GM12874 (cell line): ENCODE results near the gene ZFAND2A.

Experiments used
- TF ChIP-seq, protein P1 (sequence below): IDR thresholded peaks from 2 replicates; pipeline ENCODE4 v1.5.1; 2011; ENCODE audit warnings: low read depth, mild to moderate bottlenecking, control low read depth, low read length, moderate library complexity; ENCODE audit not compliant: insufficient read depth

Gene ZFAND2A

DNA sequence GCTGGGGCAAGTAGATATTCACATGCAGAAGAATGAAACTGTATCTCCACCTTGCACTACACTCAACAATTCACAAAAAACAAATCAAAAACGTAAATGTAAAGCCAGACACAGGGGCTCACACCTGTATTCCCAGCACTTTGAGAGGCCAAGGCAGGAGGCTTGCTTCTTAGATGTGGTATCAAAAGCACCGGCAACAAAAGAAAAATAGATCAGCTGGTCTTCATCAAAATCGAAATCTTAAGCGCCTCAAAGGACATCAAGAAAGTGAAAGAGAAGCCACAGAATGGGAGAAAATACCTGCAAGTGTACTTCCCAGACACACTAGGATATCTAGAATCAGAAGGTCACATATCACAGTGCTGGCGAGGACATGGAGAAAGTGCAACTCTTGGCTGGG, 40.8 kb downstream of the ZFAND2A start:
- TF ChIP-seq, protein P1, sequence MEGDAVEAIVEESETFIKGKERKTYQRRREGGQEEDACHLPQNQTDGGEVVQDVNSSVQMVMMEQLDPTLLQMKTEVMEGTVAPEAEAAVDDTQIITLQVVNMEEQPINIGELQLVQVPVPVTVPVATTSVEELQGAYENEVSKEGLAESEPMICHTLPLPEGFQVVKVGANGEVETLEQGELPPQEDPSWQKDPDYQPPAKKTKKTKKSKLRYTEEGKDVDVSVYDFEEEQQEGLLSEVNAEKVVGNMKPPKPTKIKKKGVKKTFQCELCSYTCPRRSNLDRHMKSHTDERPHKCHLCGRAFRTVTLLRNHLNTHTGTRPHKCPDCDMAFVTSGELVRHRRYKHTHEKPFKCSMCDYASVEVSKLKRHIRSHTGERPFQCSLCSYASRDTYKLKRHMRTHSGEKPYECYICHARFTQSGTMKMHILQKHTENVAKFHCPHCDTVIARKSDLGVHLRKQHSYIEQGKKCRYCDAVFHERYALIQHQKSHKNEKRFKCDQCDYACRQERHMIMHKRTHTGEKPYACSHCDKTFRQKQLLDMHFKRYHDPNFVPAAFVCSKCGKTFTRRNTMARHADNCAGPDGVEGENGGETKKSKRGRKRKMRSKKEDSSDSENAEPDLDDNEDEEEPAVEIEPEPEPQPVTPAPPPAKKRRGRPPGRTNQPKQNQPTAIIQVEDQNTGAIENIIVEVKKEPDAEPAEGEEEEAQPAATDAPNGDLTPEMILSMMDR: no peak

DNA sequence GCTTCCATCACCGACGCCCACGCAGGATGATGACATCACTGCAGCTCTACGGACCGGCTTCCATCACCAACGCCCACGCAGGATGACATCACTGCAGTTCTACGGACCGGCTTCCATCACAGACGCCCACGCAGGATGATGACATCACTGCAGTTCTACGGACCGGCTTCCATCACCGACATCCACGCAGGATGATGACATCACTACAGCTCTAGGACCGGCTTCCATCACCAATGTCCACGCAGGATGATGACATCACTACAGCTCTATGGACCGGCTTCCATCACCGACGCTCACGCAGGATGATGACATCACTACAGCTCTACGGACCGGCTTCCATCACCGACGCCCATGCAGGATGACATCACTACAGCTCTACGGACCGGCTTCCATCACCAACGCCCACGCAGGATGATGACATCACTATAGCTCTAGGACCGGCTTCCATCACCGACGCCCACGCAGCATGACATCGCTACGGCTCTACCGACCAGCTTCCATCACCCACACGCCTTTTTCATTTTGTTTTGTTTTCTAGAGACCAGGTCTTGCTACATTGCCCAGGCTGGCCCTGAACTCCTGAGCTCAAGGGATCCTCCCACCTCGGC, 42.6 kb downstream of the ZFAND2A start:
- TF ChIP-seq, protein P1: no peak

DNA sequence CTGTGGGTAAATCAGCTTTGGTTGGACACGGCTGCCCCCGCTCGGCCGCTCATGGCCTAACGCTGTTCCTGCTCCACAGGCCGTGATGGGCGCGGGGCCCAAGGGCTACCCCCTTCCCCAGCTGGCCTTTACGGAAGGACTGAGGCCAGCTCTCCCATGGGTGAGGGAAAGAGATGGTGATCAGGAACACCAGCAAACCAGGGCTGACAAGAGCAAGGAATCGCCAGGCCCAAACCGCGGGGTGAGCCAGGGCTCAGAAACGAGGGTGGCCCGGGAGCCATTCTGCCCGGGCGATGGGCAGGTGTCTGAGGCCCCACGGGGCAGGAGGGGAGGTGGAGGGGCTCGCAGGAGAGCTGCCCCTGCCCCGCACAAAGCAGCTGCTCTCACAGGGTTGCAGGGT, 45.5 kb downstream of the ZFAND2A start:
- TF ChIP-seq, protein P1: no peak

DNA sequence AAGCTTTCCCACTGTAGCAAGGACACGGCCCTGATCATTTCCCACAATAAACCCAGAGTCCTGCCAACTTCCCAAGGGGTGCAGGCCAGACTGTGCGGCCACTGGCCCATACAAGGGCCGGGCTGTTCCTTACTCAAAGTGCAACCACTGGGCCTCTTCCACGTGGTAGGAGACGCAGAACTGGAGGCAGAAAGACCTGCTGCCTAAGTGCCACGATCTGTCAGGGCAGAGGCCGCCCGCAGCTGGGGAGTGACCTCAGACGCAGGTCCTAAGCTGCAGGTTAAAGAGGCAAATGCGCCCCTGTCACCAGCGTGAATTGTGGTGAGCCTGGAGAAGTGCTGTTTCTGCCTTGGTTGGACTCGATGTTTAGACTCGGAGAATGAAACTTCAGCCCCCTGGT, 45.9 kb downstream of the ZFAND2A start:
- TF ChIP-seq, protein P1: no peak

DNA sequence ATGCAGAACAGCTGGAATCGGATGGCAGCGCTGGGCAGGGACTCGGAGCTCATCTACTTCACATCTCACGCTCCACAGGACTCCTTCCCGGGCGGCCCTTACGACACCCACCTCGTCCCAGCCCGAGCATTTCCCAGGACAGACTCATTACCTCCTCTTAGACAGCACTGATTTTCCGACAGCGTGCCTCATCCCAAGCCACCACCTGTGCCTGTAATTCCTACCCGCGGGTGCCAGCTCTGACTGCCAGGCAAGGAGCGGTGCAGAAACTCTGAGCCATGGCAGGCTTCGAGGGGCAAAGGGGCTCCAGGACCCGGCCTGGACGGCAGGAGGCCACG, 46.5 kb downstream of the ZFAND2A start:
- TF ChIP-seq, protein P1: no peak

DNA sequence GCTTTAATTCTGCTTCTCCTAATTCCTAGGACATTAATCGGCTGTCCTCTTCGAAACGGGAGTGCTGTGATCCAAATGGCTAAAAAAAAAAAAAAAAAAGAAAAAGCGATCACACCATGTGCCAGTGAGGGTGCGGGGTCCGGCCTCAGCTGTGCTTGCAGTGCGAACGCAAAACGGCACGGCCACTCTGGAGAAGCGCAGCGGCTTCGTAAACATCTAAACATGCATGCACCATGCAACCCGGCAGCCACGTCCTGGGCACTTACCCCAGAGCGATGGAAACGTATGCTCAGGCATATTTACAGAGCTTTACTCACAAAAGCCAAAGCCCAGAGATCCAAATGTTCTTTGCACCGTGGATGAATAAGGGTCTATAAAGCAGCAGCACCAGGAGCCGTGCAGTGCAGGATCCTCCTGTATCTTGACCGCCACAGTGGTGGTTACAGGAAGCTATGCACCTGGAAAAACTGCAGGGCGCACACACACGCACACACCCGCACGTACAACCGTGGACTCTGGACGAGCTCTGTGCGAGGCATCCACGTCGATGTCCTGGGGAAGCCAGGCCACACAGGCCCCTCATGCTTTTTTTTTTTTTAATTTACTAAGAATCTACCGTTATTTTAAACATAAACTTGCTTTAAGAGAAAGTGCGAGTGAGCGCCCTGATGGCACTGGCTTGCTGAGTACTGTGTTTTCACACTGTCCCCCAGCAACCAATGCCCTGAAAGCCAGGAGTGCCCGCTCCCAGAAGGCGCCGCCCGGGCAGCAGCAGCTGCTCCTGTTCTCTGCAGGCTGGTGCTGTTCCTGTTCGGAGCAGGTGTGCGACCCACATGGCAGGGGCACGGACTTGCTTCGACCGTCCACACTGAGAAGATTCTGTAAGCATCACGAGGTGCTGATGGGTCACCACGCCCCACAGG, 47.1 kb downstream of the ZFAND2A start:
- TF ChIP-seq, protein P1: no peak

DNA sequence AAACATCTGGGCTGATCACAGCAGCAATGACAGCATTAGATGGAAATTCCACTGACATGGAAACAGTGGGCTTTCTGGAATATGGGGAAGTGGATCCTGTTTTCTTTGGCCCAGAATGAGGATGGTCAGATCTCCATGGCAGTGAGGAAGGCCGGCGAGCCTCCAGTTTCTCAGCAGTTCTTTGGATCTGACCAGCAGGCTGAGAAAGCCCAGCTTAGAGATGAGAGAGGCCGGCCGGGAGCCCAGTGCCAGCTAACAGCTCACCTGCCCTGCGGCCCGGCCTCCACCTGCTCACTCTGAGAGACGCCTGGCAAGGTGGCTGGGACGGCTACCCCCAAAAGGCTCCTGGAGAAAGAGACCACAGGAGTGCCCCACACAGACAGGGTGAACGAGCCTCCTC, 47.9 kb downstream of the ZFAND2A start:
- TF ChIP-seq, protein P1: no peak
